Retinal pigment epithelial cell (primary cell): ENCODE results near the gene TIGD1.

Experiments
- DNase-seq: peaks from one replicate; pipeline ENCODE4 v3.0.0-alpha.2; 2010; ENCODE audit warnings: low read depth
- H3K4me3 ChIP-seq: 2 replicates; pipeline ENCODE4 v1.5.1; 2011; ENCODE audit warnings: mild to moderate bottlenecking, low read length, control low read depth, moderate library complexity
- CTCF ChIP-seq: conservative IDR thresholded peaks from 2 replicates; pipeline ENCODE4 v1.5.1; 2011; ENCODE audit warnings: low read depth, low read length, control low read depth, inconsistent platforms

Gene TIGD1

GRCh38 chr2:232525791-232526371 is 24.5 kb downstream of the TIGD1 start, which contains the start of gene CHRND:
Gene CHRND (plus strand): TSS chr2:232526160. CDS start chr2:232526216, 56 bp downstream.
- TF ChIP-seq CTCF = no peak
- H3K4me3 ChIP-seq = no peak within 1 kb of the TSS
- no peak for DNase-seq

- TF ChIP-seq CTCF = no peak
- DNase-seq = no peak
- H3K4me3 ChIP-seq = no peak overlapping the region
These were observed 25.2 kb downstream of the TIGD1 start for GRCh38 chr2:232525199-232525598.

GRCh38 chr2:232524771-232525170 is 25.6 kb downstream of the TIGD1 start:
- TF ChIP-seq CTCF = no peak
- no peak for DNase-seq
- no peak overlapping the region for H3K4me3 ChIP-seq

- H3K4me3 ChIP-seq = no peak overlapping the region
- TF ChIP-seq CTCF = peak; percentile 47
- DNase-seq = no peak
These were observed 26.4 kb downstream of the TIGD1 start for GRCh38 chr2:232523682-232524597.

GRCh38 chr2:232523402-232523681 is 27.0 kb downstream of the TIGD1 start:
- no peak for TF ChIP-seq CTCF
- no peak for DNase-seq
- no peak overlapping the region for H3K4me3 ChIP-seq

- no peak overlapping the region for H3K4me3 ChIP-seq
- TF ChIP-seq CTCF = no peak
- no peak for DNase-seq
These were observed 27.5 kb downstream of the TIGD1 start for GRCh38 chr2:232522623-232523401.
